Natural killer cell (primary cell): ENCODE measurements around the gene SHISAL1. TPM values are rescaled to one million over a fixed set of nuclear protein-coding genes. Genes with fewer than 3 reads are reported as not detected.

Experiments used
- ATAC-seq, 3 donors: fragments of 150-1000 bp in 2 of 3; fragments of 200-7000 bp in 1 of 3; cut with Tn5 transposase; 1 replicate in 1 of 3; 2 replicates in 2 of 3; pipeline ENCODE4 v1.10.0; 2021; ENCODE audit warnings: mild to moderate bottlenecking in 2 of 3, moderate library complexity in 2 of 3
- DNase-seq, 2 donors: peaks; one replicate each; pipeline versions ENCODE4 v3.0.0 to v3.0.0-alpha.2; 2013 to 2021; ENCODE audit warnings: mixed read lengths in 1 of 2
- H3K27ac ChIP-seq: one replicate; pipeline ENCODE4 v1.5.1; 2013; ENCODE audit warnings: mild to moderate bottlenecking, low read length
- H3K27me3 ChIP-seq: one replicate; pipeline ENCODE4 v1.6.1; 2013; ENCODE audit warnings: low read length; ENCODE audit not compliant: control insufficient read depth, insufficient read depth
- H3K36me3 ChIP-seq: one replicate; pipeline ENCODE4 v1.6.1; 2013; ENCODE audit warnings: low read length; ENCODE audit not compliant: control insufficient read depth, insufficient read depth
- H3K4me1 ChIP-seq: one replicate; pipeline ENCODE4 v1.6.1; 2013; ENCODE audit warnings: low read length; ENCODE audit not compliant: control insufficient read depth, insufficient read depth
- H3K4me3 ChIP-seq: one replicate; pipeline ENCODE4 v1.5.1; 2013; ENCODE audit warnings: low read length
- H3K9me3 ChIP-seq: one replicate; pipeline ENCODE4 v1.6.1; 2013; ENCODE audit warnings: low read length; ENCODE audit not compliant: control insufficient read depth, insufficient read depth
- H3K27ac Mint-ChIP-seq, 2 donors: one replicate each; pipeline ENCODE4 v1.8.0; 2022; ENCODE audit warnings: mild to moderate bottlenecking in 2 of 2, mixed read lengths in 2 of 2, moderate library complexity in 1 of 2
- H3K27me3 Mint-ChIP-seq, 2 donors: one replicate each; pipeline ENCODE4 v1.8.0; 2022; ENCODE audit warnings: low read depth in 2 of 2, mixed read lengths in 2 of 2
- H3K36me3 Mint-ChIP-seq: one replicate; pipeline ENCODE4 v1.8.0; 2022; ENCODE audit warnings: mixed read lengths
- H3K4me1 Mint-ChIP-seq, 2 donors: one replicate each; pipeline ENCODE4 v1.8.0; 2022; ENCODE audit warnings: mixed read lengths in 2 of 2
- H3K4me3 Mint-ChIP-seq: one replicate; pipeline ENCODE4 v1.8.0; 2022; ENCODE audit warnings: mild to moderate bottlenecking, moderate library complexity, mixed read lengths
- H3K9me3 Mint-ChIP-seq, 2 donors: one replicate each; pipeline ENCODE4 v1.8.0; 2022; ENCODE audit warnings: mixed read lengths in 2 of 2
- WGBS: methylation state at CpG from one replicate; pipeline ENCODE4 v1.1.7; 2013; ENCODE audit warnings: missing lambda C conversion rate; ENCODE audit not compliant: insufficient coverage; 5-methylcytosine and 5-hydroxymethylcytosine counted together
- intact Hi-C: fragments of 100-400 bp; cut with micrococcal nuclease; formaldehyde crosslinking; loops from one replicate; pipeline ENCODE4 v1.14.2; 2022
- total RNA-seq, 4 donors: library from RNA; stranded (reverse); fragments of 120-200 nt in 1 of 4; gene quantifications; one replicate each; pipeline versions ENCODE4 v1.2.3 to v1.2.4, GENCODE V29; 2013 to 2022
- TF ChIP-seq, protein P1 (sequence below): fragments of 200-600 bp; IDR thresholded peaks from one replicate; pipeline ENCODE4 v1.8.0; 2022; ENCODE audit warnings: antibody characterized with exemption

Gene SHISAL1
- total RNA-seq, 3 donors from 2014 or later (not counting 1 experiment from before 2014, with no cell fraction given): not detected

DNA sequence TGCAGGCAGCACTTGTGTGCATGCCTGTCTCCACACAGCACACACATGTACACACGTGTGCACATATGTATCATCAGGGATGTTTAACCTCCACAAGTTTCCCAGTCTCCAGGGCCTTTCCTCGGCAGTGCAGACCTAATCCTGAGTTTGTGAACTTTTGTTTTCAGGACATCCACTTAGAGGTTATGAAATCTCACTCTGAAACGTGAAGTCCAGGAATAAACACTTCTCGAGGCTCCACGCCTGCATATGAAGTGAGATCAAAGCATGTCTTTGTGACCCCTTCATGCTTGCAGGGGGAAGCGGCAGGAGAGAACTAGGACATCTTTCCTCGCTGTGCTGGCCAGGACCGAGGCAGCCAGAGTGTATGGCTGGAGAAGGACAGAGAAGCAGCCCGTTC, 3.1 kb downstream of the SHISAL1 start:
- Histone ChIP-seq H3K27ac (no peak overlapping the region), H3K4me3 (no peak overlapping the region), H3K27me3 (no peaks in the 10 kb centered on the region), H3K4me1 (peaks cover 19% of the 10 kb centered on the region), H3K9me3 (no peaks in the 10 kb centered on the region), H3K36me3 (no peaks in the 10 kb centered on the region)
- ATAC-seq: no peak
- Mint-ChIP-seq H3K4me1 (peaks cover 5 to 6% of the 10 kb centered on the region in 2 donors), H3K36me3 (no peaks in the 10 kb centered on the region), H3K27ac (no peak overlapping the region), H3K4me3 (no peak overlapping the region), H3K9me3 (no peaks in the 10 kb centered on the region), H3K27me3 (no peaks in the 10 kb centered on the region)
- no peak for DNase-seq
- 88% methylated on average over 9 of the region's 9 CpGs for WGBS
- intact Hi-C loops: no loop called here
- TF ChIP-seq, protein P1, sequence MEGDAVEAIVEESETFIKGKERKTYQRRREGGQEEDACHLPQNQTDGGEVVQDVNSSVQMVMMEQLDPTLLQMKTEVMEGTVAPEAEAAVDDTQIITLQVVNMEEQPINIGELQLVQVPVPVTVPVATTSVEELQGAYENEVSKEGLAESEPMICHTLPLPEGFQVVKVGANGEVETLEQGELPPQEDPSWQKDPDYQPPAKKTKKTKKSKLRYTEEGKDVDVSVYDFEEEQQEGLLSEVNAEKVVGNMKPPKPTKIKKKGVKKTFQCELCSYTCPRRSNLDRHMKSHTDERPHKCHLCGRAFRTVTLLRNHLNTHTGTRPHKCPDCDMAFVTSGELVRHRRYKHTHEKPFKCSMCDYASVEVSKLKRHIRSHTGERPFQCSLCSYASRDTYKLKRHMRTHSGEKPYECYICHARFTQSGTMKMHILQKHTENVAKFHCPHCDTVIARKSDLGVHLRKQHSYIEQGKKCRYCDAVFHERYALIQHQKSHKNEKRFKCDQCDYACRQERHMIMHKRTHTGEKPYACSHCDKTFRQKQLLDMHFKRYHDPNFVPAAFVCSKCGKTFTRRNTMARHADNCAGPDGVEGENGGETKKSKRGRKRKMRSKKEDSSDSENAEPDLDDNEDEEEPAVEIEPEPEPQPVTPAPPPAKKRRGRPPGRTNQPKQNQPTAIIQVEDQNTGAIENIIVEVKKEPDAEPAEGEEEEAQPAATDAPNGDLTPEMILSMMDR: no peak

DNA sequence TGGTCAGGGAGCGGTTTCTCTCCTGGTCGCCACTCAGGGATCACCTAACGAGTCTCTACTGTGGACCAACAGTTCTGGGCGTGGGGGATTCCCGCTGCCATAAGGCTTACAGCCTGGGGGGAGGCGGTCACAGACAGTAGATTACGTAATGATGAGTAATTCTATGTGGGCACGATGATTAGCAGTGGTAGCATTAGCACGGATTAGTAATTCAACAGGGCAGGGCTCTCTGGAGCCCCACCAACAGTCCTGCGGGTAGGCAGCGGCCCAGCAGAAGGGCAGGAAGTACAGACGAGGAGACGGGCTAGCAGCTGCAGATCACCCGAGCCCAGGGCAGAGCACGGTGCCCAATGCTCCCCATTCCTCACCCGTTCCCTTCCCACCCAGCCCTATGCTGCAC, 3.6 kb downstream of the SHISAL1 start:
- Mint-ChIP-seq H3K4me1 (peaks cover under 1% of the 10 kb centered on the region in 2 donors), H3K9me3 (no peaks in the 10 kb centered on the region), H3K27me3 (no peaks in the 10 kb centered on the region), H3K4me3 (no peak overlapping the region), H3K36me3 (no peaks in the 10 kb centered on the region), H3K27ac (no peak overlapping the region)
- ATAC-seq (peak in 1 of 3 donors; percentile 34), DNase-seq (peak in 1 of 2 donors; percentile 6)
- H3K27me3 ChIP-seq: no peaks in the 10 kb centered on the region
- H3K27ac ChIP-seq: no peak overlapping the region
- peaks cover 14% of the 10 kb centered on the region for H3K4me1 ChIP-seq
- WGBS: 62% methylated on average over 16 of the region's 16 CpGs
- H3K4me3 ChIP-seq: no peak overlapping the region
- TF ChIP-seq, protein P1: no peak
- H3K36me3 ChIP-seq: no peaks in the 10 kb centered on the region
- intact Hi-C loops: no loop called here
- no peaks in the 10 kb centered on the region for H3K9me3 ChIP-seq

DNA sequence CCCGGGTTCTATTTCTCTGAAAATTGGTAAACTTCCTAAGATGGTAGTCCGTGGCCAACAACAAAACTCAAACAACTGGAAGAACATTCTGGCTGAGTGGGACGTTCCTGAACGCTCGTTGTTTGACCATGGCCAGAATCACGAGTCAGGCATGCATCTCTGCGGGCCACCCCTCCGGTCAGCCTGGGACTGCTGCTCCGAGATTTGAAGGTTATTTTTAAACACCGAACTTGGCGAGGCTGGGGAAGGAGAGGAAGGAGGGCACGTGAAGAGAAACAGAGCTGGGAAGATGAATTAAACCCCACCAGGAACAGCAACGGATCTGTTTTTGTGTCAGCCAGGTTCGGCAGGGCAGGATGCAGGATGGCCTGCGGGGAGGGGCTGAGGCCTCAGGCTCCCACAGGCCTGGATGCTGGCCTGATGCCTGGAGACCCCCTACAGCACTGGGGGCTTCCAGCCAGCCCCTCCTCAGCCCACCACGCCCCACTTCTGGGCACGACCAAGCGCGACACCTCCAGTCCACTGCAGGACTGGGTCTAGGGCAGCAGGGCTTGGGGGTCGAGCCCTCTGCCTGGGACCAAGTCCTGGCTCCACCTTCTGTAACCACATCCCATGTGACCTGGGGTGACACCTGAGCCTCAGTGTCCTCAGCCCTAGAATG, 5.1 kb downstream of the SHISAL1 start:
- H3K4me1 ChIP-seq: peaks cover under 1% of the 10 kb centered on the region
- Mint-ChIP-seq H3K4me3 (no peak overlapping the region), H3K27me3 (no peaks in the 10 kb centered on the region), H3K36me3 (no peaks in the 10 kb centered on the region), H3K27ac (no peak overlapping the region), H3K4me1 (no peaks in the 10 kb centered on the region), H3K9me3 (no peaks in the 10 kb centered on the region)
- no peak for ATAC-seq
- no peaks in the 10 kb centered on the region for H3K27me3 ChIP-seq
- WGBS: 84% methylated on average over 20 of the region's 20 CpGs
- DNase-seq: no peak
- no peaks in the 10 kb centered on the region for H3K9me3 ChIP-seq
- TF ChIP-seq, protein P1: no peak
- no peaks in the 10 kb centered on the region for H3K36me3 ChIP-seq
- H3K27ac ChIP-seq: no peak overlapping the region
- intact Hi-C loops: no loop called here
- no peak overlapping the region for H3K4me3 ChIP-seq

DNA sequence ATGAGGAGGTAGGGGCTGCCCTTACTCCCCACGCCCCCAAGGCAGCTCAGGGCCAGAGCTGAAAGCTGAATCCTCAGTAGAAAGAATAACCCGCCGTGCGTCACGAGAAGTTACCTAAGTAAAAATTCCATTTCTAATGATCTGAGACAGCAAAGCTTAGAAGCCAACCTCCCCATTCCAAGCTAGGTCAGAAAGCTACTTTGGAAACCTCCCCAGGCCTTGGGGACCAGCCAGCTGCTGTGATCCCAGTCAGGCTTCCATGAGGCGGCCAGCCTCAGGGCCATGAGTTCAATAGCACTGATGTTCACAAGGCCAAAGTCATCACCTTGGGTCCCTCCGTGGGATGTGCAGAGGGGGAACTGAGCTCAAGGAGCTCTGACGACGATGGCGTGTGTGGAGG, 6.9 kb downstream of the SHISAL1 start:
- no peaks in the 10 kb centered on the region for H3K27me3 ChIP-seq
- intact Hi-C loops: no loop called here
- H3K27ac Mint-ChIP-seq: no peak overlapping the region
- H3K36me3 ChIP-seq: no peaks in the 10 kb centered on the region
- H3K9me3 Mint-ChIP-seq: no peaks in the 10 kb centered on the region
- TF ChIP-seq, protein P1: no peak
- H3K36me3 Mint-ChIP-seq: no peaks in the 10 kb centered on the region
- H3K4me3 ChIP-seq: no peak overlapping the region
- no peaks in the 10 kb centered on the region for H3K4me1 Mint-ChIP-seq
- ATAC-seq: no peak
- no peak overlapping the region for H3K27ac ChIP-seq
- no peaks in the 10 kb centered on the region for H3K4me1 ChIP-seq
- H3K9me3 ChIP-seq: no peaks in the 10 kb centered on the region
- DNase-seq: no peak
- WGBS: 89% methylated on average over 10 of the region's 10 CpGs
- H3K4me3 Mint-ChIP-seq: no peak overlapping the region
- H3K27me3 Mint-ChIP-seq: no peaks in the 10 kb centered on the region
